GM13976 (cell line): Measurements from ENCODE around the gene ADH1A.

Experiments used
- DNase-seq: peaks from one replicate; pipeline ENCODE4 v3.0.0; 2012; ENCODE audit warnings: low spot score
- CTCF ChIP-seq: IDR thresholded peaks from 2 replicates; pipeline ENCODE4 v1.5.1; 2012; ENCODE audit warnings: borderline replicate concordance, mild to moderate bottlenecking; ENCODE audit not compliant: insufficient read depth; ENCODE audit errors: extremely low read depth, missing control alignments, control extremely low read depth
- in situ Hi-C: fragments of 300-500 bp; cut with MboI; formaldehyde crosslinking; loops from one replicate; pipeline ENCODE4 v1.12.0; 2022; ENCODE audit warnings: low sequenced_read_pairs, mixed read lengths, inconsistent platforms; ENCODE audit not compliant: unreplicated experiment

Gene ADH1A

GRCh38 chr4:99314211-99314610 lies 23.4 kb upstream of the ADH1A start:
- in situ Hi-C loops: no loop called here
- DNase-seq: no peak
- no peak for TF ChIP-seq CTCF

- no peak for DNase-seq
- in situ Hi-C loops: no loop called here
- TF ChIP-seq CTCF: no peak
These were observed 19.6 kb upstream of the ADH1A start for GRCh38 chr4:99310389-99310788.

- in situ Hi-C loops: no loop called here
- DNase-seq: no peak
- no peak for TF ChIP-seq CTCF
These were observed 15.0 kb upstream of the ADH1A start for GRCh38 chr4:99305638-99306400.

GRCh38 chr4:99301376-99302164 lies 10.8 kb upstream of the ADH1A start:
- no peak for DNase-seq
- in situ Hi-C loops: no loop called here
- TF ChIP-seq CTCF: no peak

GRCh38 chr4:99300934-99301333 lies 10.1 kb upstream of the ADH1A start:
- in situ Hi-C loops: no loop called here
- TF ChIP-seq CTCF: no peak
- no peak for DNase-seq

- no peak for DNase-seq
- in situ Hi-C loops: no loop called here
- TF ChIP-seq CTCF: no peak
These were observed 2.6 kb upstream of the ADH1A start for GRCh38 chr4:99293357-99293756.
